GM18909 (cell line): Measurements from ENCODE around the gene FARP1.
"Not testable (repeated sequence)": the region's sequence is repeated elsewhere in the genome, so short reads cannot be mapped to it uniquely, and the experiment has no call there.

Experiments
- ATAC-seq: cut with Tn5 transposase; IDR thresholded peaks from one replicate; pipeline ENCODE4 v1.9.1; 2021; ENCODE audit warnings: mild to moderate bottlenecking; ENCODE audit not compliant: unreplicated experiment, poor library complexity

Gene FARP1

DNA sequence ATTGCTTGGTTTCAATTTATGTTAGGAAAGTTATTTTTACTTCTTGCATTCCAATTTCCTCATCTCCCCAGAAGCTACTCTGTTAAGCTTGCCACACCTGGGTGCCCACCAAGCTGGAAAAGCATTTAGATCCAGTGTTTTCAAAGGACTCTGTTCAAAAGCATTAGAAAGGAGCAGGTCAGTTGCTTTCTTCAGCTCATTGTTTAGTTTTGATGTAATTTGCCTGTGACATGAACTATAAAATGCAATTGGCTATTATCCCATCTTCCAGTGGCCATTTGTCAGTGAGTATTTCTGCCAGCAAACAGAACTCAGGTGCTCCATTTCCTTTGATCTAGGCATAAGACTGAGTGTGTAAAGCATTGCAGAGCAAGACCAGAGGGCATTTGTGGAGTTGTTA lies 80.8 kb downstream of the FARP1 start:
- ATAC-seq: no peak

DNA sequence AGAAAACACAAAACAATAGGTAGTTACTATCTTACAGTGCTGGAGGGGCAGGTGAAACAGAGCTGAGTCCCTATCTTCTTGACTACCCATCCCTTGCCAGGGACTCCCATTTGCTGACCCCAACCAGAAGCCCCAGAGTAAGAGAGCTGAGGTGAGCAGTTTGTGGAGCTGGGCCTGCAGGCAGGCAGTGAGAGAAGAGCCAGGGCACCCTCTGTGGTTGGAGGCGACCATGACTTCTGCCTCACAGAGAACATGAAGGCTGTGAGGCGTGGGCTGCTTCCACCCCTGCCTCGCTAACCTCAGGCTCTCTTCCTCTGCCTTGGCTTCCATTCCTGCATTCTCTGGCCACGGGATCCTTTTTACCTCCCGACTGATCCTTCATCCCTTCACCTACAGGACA lies 81.7 kb downstream of the FARP1 start:
- ATAC-seq: no peak

DNA sequence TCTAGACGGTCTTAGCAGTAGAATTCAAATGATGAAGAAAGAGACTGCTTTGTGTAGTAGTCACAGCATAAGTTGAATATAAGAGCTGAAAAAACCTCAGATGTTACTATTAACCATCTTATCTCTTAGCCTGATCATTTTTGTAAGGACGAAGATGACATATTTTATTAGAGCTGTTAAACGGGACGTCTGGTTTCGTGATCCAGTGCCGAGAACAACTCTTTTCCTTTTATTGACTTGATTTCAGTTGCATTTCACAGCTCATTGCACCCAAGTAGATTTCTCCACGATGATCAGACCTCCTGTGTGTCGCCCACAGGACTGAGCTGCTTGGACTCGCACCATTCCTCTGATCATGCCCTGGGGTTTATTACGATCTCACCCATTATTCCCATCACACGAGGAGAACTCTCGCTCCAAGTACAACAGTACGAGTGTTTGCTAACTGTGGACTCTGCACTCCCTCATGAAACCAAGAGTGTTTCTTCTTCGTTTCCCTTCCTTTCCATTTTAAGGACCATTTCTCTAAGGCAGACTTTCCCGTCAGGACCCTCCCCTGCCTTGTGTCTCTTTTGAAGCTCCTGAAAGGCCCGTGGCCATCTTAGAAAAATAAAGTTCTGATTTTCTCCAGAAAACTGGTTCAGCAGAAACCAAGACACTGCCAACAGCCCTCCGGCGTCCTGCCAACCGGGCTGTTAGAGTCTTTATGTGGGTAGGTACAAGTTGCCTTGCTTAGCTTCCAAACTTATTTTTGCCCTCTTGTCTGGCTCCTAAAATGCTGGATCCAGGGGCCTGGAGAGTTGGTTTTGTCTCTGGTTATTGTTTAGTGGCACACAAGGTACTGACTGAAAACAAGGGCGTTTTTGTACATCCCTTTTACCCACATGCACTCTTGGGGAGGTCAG lies 82.4 kb downstream of the FARP1 start:
- no peak for ATAC-seq

DNA sequence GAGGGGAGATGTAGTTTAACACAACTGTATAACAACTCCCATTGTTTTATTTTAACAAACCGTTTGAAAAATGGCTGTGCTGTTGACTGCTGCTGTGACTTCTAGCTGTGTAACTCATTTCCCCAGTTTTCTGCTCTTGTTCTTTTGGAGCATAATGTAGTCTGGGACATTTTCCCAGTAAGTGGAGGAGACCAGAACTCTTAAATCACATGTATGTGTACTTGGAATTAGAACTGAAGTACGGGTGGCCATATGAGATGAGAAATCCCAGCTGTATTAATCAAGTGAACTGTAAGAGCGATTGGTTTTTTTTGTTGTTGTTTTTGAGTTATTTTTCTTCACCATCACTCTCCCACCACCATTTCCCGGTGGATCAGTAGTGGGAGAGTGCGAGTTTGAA lies 83.6 kb downstream of the FARP1 start:
- no peak for ATAC-seq

GRCh38 chr13:98228661-98229341 lies 85.9 kb downstream of the FARP1 start:
- no peak for ATAC-seq

DNA sequence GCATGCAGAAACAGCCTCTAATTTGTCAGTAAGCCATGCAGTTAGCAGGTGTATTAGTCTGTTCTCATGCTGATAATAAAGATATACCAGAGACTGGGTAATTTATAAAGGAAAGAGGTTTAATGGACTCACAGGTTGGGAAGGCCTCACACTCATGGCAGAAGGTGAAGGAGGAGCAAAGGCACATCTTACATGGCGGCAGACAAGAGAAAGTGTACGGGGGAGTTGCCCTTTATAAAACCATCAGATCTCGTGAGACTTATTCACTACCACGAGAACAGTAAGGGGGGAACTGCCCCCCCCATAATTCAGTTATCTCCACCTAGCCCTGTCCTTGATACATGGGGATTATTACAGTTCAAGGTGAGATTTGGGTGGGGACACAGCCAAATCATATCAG lies 87.9 kb downstream of the FARP1 start:
- ATAC-seq: not testable (repeated sequence)

DNA sequence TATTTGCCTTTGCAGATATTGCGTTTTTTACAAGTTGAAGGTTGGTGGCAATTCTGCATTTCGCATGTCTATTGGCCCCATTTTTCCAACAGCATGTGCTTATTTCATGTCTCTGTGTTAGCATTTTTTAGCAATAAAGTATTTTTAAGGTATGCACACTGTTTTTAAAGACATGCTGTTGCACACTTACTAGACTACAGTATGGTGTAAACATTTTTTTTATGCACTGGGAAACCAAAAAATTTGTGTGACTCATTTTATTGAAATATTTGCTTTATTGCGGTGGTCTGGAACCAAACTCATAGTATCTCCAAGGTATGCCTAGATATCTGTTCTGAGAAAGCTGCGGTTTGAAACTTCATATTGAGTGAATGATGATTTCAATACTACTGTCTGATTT lies 89.6 kb downstream of the FARP1 start:
- ATAC-seq: no peak

DNA sequence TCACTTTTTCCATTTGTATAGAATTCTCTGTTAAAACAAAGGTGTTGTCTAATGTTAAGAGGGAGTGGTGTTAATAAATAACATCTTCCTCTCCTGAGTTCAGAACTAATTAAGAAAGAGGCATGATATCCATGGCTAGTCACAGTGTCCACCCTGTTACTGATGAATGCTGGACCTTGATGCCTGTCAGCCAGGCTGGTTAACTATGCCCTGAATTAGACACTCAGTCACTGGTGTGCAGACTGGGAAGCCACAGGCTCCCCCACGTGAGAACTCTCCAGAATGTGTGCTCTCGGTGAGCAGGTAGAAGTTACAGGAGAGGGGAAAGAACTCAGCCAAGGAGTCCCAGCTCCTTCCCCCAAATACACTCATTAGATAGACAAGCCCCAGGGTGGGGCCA lies 90.2 kb downstream of the FARP1 start:
- ATAC-seq: no peak

DNA sequence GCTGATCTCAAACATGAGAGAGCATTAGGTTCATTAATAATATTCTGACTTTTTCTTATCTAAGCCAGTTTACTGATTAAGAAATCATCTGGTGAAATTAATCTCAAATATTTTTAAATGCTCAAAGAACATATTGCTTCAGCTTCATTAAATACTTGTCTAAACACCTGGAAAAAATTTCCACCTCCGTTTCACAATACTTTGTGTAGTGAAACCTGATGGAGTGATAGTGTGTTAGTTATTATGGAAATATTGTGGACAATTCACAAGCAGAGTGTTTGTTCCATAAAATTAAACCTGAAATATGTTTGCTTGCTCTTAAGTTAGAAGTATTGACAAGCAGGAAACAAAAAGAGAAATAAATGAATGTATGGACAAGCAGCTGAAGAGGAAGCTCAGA lies 91.5 kb downstream of the FARP1 start:
- no peak for ATAC-seq

GRCh38 chr13:98236197-98236596 lies 93.3 kb downstream of the FARP1 start:
- ATAC-seq: no peak

- no peak for ATAC-seq
Observed at GRCh38 chr13:98237331-98237730, 94.4 kb downstream of the FARP1 start.

- ATAC-seq: no peak
Observed at GRCh38 chr13:98239162-98240076, 96.5 kb downstream of the FARP1 start.

GRCh38 chr13:98240135-98240534 lies 97.2 kb downstream of the FARP1 start:
- no peak for ATAC-seq

DNA sequence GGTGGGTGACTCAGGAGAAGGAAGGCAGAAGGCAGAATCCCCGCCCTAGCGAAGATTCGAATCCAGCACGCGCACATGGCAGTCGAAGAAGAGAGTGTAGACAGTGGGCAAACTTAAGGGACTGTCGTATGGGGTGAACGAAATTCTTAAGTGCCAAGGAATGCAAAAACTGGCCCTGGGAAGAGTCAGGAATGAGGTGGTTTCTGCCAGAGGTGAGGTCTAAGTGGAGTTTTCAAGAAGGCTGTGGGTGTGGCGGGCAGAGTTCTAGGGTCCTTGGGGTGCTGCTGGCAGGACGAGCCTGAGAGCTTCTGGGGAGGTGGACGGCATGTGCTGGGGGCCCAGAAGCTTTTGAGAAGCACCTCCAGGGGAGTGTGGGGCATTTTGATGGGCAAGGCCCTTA lies 98.1 kb downstream of the FARP1 start:
- ATAC-seq: no peak

- ATAC-seq: no peak
Observed at GRCh38 chr13:98241976-98242375, 99.1 kb downstream of the FARP1 start.

DNA sequence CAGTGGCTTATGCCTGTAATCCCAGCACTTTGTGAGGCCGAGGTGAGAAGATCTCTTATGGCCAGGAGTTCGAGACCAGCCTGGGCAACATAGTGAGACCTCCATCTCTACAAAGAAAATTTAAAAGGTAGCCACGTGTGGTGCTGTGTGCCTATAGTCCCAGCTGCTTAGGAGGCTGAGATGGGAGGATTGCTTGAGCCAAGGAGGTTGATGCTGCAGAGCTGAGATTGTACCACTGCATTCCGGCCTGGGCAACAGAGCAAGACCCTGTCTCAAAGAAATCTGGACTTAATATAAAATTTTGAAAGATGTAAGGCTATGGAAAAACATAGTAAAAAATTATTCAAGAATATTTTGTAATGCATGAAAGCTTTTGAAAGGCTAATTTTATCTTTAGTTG lies 99.5 kb downstream of the FARP1 start:
- ATAC-seq: no peak

DNA sequence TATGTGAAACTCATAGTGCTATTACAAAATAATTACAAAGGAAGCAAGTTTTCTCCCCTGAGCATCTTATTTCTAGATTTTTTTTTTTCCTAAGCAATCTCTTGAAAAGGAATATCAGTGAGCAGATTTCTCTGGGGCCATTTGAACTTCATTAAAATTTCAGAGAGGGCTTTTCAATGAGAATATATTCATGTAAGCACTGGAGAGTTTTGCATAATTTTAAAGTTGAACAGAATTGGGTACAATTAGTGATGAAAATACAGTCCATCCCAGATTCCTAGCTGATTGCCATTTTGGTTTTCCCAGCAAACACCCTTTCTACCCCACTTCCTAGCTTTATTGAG lies 101.0 kb downstream of the FARP1 start:
- no peak for ATAC-seq

DNA sequence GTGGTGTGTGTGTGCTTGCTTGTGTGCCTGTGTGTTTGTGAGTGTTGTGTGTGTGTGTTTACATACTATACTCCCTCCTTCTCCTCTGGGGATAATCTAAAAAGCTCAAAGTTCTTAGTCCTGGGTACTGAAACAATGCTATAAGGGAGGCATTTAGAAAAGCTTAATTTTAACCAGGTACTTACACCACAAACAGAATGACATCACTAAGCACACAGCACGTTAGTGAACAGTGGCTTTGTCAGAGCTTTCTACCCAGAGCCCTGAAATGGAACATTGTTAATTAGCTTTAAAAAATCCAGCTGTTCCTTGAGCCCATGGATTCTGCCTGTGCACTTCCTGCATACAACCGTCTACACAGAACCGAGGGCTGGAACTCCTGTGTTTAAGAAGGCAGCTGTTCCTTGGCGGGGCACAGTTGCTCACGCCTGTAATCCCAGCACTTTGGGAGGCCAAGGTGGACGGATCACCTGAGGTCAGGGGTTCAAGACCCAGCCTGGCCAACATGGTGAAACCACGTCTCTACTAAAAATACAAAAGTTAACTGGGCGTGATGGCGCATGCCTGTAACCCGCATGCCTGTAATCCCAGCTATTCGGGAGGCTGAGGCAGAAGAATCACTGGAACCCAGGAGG lies 103.8 kb downstream of the FARP1 start:
- no peak for ATAC-seq

- ATAC-seq: no peak
Observed at GRCh38 chr13:98251708-98252107, 108.8 kb downstream of the FARP1 start.

DNA sequence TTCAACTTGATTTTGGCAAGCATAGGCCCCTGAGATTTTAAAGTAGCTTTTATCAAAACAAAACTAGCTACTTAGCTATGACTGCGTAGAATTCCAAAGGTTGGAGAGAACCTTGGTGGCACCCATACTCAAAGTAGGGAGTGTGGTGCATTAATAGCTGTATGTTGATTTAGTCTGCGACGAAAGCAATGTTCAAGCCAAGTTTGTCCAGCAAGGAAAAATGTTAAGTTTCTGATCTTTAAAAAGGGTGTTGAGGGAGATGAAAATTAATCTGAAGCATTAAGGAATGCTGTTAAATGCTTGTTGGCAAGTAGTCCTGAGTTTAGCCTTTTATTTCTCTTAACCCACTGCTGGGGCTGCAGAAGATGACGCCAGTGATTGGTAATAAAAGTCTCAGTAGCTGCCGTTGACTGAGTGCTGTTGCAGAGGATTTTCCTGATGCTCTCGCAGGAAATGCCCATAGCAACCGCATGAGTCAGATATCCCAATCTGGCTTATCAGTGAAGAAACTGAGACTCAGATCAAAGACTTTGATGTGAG lies 110.1 kb downstream of the FARP1 start:
- no peak for ATAC-seq
